T-helper 22 cell (primary cell): Measurements from ENCODE around the gene FRAS1.
"Not testable (repeated sequence)": the region's sequence is repeated elsewhere in the genome, so short reads cannot be mapped to it uniquely, and the experiment has no call there.

Experiments used
- DNase-seq: peaks from one replicate; pipeline ENCODE4 v3.0.0-alpha.2; 2020; ENCODE audit warnings: low read depth

FRAS1 gene

DNA sequence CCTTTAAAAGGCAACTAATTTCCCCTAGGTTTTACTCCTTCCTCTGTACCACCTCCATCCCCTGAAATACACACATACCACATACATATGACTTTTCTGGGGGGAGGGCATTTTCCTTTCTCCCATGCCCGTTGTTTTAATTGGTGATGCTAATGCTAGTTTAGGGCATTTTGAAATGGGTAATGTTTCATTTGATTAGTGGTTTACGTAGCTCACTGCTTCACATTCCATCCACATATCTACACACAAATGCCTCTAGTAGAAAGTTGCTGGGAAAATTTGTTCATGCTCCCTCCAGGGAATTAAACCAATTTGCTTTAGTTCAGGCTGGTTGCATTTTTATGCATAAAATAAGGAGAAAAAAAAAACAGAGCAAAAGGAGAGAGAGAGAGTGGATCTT, 231.2 kb downstream of the FRAS1 start:
- no peak for DNase-seq

- no peak for DNase-seq
These were observed 234.2 kb downstream of the FRAS1 start for GRCh38 chr4:78291277-78291676.

GRCh38 chr4:78292341-78292740, 235.2 kb downstream of the FRAS1 start:
- DNase-seq: no peak

GRCh38 chr4:78292856-78293255, 235.7 kb downstream of the FRAS1 start:
- no peak for DNase-seq

DNA sequence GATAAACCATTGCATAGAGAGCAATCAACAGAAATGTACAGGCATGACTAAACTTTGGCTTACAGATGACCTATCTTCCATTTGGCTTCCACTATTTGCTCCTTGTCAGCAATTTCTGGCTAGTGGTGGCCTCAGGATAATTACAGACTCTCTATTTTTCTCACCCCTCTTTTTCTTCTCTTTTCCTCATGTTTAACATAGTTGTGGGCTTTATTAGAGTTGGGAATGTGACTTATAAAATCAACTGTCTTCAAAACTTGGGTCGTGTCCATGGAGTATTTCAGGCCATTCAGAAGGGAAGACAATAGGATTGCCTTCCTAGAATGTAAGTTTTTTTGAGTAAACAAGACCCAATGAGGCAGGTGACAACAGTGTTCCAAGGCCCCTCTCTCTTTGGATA, 236.2 kb downstream of the FRAS1 start:
- DNase-seq: no peak

- no peak for DNase-seq
These were observed 236.7 kb downstream of the FRAS1 start for GRCh38 chr4:78293821-78294301.

GRCh38 chr4:78296261-78296660, 239.1 kb downstream of the FRAS1 start:
- no peak for DNase-seq

GRCh38 chr4:78297116-78297800, 240.1 kb downstream of the FRAS1 start:
- no peak for DNase-seq

DNA sequence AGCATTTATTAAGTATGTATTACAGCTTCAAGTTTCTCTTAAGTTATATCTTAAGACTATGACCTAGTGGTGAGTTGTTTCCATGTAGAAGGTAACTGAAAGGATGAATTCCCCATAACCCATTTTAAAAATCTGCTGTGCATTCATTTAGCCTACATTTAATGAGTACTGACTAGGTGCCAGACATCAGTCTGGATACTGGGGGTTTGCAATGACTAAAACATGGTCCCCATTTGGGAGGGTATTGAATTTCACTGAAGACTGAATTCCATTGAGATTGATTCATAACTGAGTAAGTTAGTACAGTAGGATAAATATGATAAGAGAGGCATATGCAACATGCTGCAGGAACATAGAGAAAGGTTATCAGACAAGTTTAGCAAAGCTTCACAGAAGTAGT, 241.5 kb downstream of the FRAS1 start:
- no peak for DNase-seq

DNA sequence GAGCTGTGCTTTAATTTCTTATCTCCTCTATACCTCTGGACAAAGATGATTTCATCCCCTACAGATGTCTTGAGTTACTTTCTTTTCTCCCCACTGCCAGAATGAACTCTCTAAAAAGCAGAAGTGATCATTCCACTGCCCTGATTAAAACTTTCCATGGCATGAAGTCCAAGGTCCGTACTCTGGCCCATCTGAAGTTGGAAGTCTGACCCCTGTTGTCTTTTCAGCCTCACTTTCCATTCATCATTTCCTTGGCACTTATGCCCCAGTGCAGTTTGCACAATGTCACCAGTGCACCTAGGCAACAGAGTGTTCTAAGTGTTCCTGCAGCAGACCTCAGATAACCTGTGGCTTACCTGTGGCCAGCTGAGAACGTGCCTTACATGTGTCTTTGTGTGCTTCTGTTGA, 242.4 kb downstream of the FRAS1 start:
- DNase-seq: no peak

- not testable (repeated sequence) for DNase-seq
These were observed 250.1 kb downstream of the FRAS1 start for GRCh38 chr4:78307263-78307662.

- DNase-seq: no peak
These were observed 251.4 kb downstream of the FRAS1 start for GRCh38 chr4:78308517-78308916.

DNA sequence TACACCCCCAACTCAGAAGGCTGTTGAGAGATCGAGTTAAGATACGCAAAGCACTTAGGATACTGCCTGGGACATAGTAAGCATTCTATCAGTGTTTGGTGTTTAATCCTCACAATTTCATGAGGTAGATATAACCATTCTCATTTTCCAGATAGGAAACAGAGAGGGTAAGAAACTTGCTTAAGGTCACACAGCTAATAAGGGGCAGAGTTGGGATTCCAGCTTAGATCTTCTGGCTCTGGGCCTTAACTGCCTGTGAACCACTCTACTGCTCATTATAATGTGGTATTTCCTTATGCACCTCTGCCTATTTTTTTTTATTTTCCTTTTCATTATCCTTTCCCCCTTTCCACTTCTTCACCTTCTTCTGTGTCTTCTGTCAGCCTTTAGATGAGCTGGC, 252.2 kb downstream of the FRAS1 start:
- no peak for DNase-seq

- DNase-seq: no peak
These were observed 253.1 kb downstream of the FRAS1 start for GRCh38 chr4:78310007-78310739.

GRCh38 chr4:78310740-78311115, 253.6 kb downstream of the FRAS1 start:
- DNase-seq: no peak

DNA sequence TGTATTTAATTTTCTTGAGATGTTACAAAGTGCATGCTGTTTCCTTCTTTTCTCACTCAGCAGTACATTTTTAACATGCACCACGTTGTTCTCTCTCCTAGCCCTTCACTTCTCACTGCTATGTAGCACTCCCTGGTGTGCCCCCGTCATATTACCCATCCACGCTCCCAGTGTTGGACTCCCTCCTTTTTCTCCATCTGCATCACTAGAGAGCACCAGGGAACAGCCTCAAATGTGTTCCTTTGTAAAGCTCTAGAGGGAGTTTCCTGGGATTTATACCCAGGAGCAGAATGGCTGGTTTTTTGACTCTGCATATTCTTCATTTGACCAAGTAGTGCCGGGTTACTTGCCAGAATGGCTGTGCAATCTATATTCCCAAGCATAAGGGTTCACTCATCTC, 254.2 kb downstream of the FRAS1 start:
- no peak for DNase-seq

GRCh38 chr4:78312989-78313753, 256.0 kb downstream of the FRAS1 start:
- DNase-seq: no peak

GRCh38 chr4:78313754-78314120, 256.6 kb downstream of the FRAS1 start:
- no peak for DNase-seq

GRCh38 chr4:78318126-78318525, 261.0 kb downstream of the FRAS1 start:
- DNase-seq: no peak

GRCh38 chr4:78320349-78320935, 263.3 kb downstream of the FRAS1 start:
- DNase-seq: no peak

DNA sequence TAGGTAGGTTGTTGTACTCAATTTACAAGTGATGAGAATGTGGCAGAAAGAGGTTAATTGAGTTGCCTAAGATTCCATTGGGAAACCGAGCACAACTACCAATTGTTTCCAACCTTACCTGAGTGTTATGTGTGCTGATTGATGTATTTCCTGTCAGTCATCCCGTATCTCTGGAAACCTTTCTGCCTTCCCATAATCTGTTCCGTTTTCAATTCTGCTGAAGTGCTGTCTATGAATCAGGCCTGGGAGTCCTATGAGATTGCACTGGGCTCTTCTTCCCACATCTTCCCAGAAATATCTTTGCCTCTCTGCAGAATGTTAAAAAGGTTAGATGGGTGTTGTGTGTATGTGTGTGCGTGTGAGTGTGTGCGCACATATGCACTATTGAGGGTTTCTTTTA, 264.9 kb downstream of the FRAS1 start:
- DNase-seq: no peak

DNA sequence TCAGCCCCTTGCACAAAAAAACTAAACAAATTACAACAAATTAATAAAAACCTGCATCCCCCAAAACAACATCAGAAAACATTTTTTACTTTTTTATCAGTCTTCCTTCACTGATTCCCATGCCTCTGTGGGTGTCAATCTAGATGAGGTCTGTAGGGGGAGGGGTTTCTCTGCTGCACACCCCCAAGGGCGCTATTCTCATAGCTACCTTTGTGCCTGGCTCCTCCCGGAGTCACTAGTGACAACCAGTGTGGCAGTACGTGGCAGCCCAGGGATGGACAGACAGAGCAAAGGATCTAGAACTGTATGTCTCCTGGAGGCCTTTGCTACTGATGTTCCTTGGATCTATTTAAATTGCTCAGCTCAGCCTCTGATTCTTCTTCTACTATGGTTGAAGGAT, 266.3 kb downstream of the FRAS1 start:
- no peak for DNase-seq

GRCh38 chr4:78324625-78325024, 267.5 kb downstream of the FRAS1 start:
- DNase-seq: no peak
